Loucy (cell line): ENCODE measurements around the gene CALML3.

Source experiments
- CTCF ChIP-seq: fragments of 200-600 bp; sonication (generic); conservative IDR thresholded peaks from 2 replicates; pipeline ENCODE4 v1.5.1; 2014; ENCODE audit warnings: mild to moderate bottlenecking, antibody characterized with exemption, low read length
- EZH2phosphoT487 ChIP-seq: fragments of 200-600 bp; IDR thresholded peaks from 2 replicates; pipeline ENCODE4 v1.6.1; 2018; ENCODE audit warnings: antibody characterized with exemption, mild to moderate bottlenecking, moderate library complexity, borderline replicate concordance

- no peak for TF ChIP-seq CTCF
- no peak for TF ChIP-seq EZH2phosphoT487
Measured at GRCh38 chr10:5502571-5503476, 21.9 kb upstream of the CALML3 start.
